ENCODE data around the gene PRADC1. TPM values are rescaled to one million over a fixed set of nuclear protein-coding genes. Genes with fewer than 3 reads are reported as not detected.

PRADC1 gene
- 30.7 TPM for polyA plus RNA-seq (2012; ENCODE audit: insufficient read depth, insufficient read length, low read depth)

DNA sequence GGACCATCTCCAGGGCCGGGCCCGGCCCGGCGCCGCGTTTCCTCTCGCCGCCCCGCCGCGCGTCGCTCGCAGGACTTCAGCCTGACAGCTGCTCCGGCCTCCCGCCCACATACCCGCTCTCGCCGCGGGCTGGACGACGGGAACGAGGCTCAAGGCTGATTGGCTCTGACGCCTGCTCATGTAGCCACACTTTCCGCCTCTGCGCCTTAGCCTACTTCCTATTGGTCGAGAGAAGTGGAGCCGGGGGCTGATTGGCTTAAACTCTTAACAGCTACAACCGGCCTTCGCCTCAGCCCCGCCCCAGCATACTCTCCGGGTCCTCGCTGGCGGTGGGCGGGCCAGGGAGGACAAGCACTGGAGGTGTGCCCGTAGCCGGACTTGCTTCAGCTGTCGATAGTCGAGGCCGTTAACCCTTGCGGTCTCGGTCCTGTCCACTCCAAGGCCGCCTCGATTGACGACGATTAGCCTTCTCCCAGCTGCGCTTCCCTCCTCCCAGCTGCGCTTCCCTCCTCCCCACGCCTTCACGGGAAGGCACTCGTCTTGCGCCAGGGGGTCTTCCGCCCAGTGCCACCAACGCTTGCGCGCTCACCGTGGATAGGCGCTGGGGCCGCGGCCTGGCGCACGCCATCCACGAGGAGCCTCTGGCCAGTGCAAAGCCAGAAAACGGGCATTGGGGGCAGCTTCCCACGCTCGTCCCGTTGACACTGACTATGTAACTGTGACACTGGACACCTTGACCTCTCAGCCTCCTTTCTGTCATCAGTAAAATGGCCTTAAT lies at the start of gene PRADC1:
PRADC1 (minus strand) TSS at position 86 of the 778 bp plus-strand sequence; CDS start at position 7, 79 bp downstream.
- no peaks in the 10 kb centered on the region for H3K27me3 ChIP-seq
- no peaks in the 10 kb centered on the region for H3K9me3 ChIP-seq
- TF ChIP-seq, protein P1, sequence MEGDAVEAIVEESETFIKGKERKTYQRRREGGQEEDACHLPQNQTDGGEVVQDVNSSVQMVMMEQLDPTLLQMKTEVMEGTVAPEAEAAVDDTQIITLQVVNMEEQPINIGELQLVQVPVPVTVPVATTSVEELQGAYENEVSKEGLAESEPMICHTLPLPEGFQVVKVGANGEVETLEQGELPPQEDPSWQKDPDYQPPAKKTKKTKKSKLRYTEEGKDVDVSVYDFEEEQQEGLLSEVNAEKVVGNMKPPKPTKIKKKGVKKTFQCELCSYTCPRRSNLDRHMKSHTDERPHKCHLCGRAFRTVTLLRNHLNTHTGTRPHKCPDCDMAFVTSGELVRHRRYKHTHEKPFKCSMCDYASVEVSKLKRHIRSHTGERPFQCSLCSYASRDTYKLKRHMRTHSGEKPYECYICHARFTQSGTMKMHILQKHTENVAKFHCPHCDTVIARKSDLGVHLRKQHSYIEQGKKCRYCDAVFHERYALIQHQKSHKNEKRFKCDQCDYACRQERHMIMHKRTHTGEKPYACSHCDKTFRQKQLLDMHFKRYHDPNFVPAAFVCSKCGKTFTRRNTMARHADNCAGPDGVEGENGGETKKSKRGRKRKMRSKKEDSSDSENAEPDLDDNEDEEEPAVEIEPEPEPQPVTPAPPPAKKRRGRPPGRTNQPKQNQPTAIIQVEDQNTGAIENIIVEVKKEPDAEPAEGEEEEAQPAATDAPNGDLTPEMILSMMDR (IDR thresholded peaks at IDR 0.05; ENCODE audit: low read depth, low read length), result no peak
- no peaks in the 10 kb centered on the region for H3K36me3 ChIP-seq
- no peaks in the 10 kb centered on the region for H3K4me1 ChIP-seq
- DNase-seq, result peak; percentile 93
- H3K4me3 ChIP-seq (ENCODE audit: low read depth, low read length), result peak within 1 kb of the TSS; percentile 84

DNA sequence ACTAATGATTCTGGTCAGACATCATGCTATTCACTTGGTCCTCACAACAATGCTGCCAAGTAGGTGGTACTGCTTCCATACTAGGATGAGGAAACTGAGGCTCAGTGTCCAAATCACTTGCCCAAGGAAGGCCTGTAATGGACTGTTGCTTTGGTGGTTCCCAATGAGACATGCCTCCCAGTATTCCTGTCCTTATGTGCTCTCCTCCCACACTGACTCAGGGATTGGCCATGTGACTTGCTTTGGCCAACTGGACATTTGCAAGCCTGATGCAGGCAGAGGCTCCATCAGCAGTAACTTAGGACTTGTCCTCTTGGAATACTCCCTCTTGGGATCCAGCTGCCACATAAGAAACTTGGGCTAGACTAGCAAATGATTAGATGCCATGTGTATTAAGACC lies 48.2 kb upstream of the PRADC1 start:
- no peaks in the 10 kb centered on the region for H3K9me3 ChIP-seq
- no peaks in the 10 kb centered on the region for H3K4me1 ChIP-seq
- no peaks in the 10 kb centered on the region for H3K27me3 ChIP-seq
- H3K36me3 ChIP-seq, result no peaks in the 10 kb centered on the region
- TF ChIP-seq, protein P1 (IDR thresholded peaks at IDR 0.05; ENCODE audit: low read depth, low read length), result no peak
- no peak for DNase-seq
- H3K4me3 ChIP-seq (ENCODE audit: low read depth, low read length), result no peak overlapping the region

DNA sequence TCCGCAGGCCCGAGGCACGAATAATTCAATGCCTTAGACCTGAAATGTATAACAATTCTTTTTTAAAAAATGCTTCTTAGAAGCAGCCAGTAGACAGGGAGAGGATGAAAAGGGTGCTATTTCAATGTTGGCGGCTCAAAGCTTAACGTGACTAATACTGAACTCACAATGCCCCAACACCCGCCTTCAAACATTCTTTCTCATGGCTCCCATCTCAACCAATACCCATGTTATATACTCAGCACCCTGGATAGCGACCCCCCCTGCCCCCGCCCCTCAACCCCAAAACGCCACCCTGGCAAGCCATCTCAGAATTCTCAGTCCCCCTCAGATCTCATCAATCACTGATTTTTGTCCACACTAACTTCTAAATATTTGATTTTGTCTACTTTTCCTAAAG lies 46.8 kb upstream of the PRADC1 start:
- H3K4me3 ChIP-seq (ENCODE audit: low read depth, low read length), result no peak overlapping the region
- no peaks in the 10 kb centered on the region for H3K9me3 ChIP-seq
- H3K36me3 ChIP-seq, result no peaks in the 10 kb centered on the region
- DNase-seq, result no peak
- TF ChIP-seq, protein P1 (IDR thresholded peaks at IDR 0.05; ENCODE audit: low read depth, low read length), result no peak
- H3K4me1 ChIP-seq, result no peaks in the 10 kb centered on the region
- no peaks in the 10 kb centered on the region for H3K27me3 ChIP-seq

DNA sequence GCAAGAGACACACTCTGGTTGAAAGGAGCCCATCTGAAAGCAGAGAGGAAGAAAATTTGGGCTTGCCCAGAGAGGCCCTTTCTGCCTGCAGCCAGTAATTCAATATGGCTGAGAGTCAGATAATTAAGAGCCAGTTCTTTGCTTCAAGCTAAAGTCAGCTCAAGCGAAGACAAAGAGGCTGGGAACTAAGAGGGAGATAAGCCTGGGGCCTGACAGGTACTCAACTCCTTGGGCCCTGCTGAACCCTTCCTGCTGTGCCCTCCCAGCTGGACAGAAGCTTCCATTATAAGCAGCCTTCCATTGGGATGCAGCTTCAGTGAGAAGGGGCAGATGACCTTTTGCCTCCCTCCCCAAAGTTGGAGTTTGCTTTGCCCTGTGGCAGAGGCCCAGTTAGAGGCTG lies 39.2 kb upstream of the PRADC1 start:
- Histone ChIP-seq H3K27me3 (no peaks in the 10 kb centered on the region), H3K36me3 (no peaks in the 10 kb centered on the region), H3K4me3 (ENCODE audit: low read depth, low read length) (no peak overlapping the region), H3K9me3 (no peaks in the 10 kb centered on the region), H3K4me1 (no peaks in the 10 kb centered on the region)
- DNase-seq, result no peak
- TF ChIP-seq, protein P1 (IDR thresholded peaks at IDR 0.05; ENCODE audit: low read depth, low read length), result no peak

DNA sequence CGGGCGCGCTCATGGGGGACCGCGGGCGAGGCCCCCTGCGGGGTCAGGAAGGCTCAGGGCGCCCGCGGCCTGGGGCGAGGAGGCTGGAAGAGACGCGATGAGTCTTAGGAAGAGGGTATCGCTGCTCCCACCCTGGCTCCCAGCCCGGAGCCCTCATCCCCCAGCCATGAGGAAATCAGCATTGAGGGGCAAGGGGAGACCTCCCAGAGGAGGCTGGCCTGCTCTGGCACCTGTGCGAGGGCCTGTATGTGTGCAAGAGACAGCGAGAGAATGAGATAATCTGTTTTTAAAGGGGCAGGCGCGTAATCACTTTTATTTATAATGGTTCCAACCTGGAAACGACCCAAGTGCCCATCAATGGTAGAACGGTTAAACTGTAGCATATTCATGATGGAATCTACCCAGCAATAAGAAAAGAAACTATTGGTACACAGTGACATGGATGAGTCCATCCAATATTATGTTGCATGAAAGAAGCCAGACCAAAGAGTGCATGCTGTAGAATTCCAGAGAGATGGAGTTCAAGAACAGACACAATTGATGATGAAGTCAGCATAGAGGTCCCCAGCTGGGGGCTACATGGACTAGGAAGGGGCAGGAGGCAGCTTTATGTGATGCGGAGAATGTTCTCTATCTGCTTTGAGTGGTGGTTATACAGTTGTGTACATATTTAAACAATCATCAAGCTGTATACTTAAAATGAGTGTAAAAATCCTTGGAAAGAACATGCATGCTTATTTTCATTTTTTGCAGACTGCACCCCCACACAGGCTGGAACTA lies 36.8 kb upstream of the PRADC1 start:
- Histone ChIP-seq H3K9me3 (no peaks in the 10 kb centered on the region), H3K4me1 (no peaks in the 10 kb centered on the region), H3K36me3 (no peaks in the 10 kb centered on the region), H3K27me3 (no peaks in the 10 kb centered on the region), H3K4me3 (ENCODE audit: low read depth, low read length) (no peak overlapping the region)
- no peak for DNase-seq
- TF ChIP-seq, protein P1 (IDR thresholded peaks at IDR 0.05; ENCODE audit: low read depth, low read length), result no peak
